ENCODE measurements around the gene TMPRSS3. TPM values are rescaled to one million over a fixed set of nuclear protein-coding genes. Genes with fewer than 3 reads are reported as not detected.

TMPRSS3 gene
- total and polyA plus RNA-seq, 2 of the 13 experiments (the other 11 are each of a cell fraction or from before 2014, with no cell fraction given) = 2.8 to 16.9 TPM

DNA sequence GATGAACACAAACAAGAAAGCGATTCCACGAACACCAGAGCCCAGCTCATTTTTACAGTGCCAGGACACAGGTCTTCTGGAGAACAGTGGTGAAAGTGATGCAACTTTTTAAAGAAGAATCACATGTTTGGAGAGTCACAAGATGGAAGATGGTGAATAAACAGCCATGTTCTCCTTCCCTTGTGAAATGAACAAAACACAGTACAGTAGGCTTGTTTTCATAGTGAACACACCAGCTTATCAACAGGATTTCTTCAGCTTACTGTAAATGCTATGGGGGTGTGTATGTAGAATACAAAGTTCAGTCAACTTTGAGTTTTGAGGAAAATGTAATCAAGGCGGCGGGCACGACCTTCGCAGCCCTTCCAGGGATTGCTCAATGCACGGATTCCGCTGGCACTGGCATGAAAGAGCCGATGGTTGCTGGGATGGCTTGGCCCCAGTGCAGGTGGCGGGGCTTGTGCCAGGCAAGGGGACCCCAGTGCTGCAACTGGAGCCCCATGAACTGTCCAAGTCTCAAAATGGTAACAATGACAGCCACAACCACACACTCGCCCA is 9.7 kb downstream of the TMPRSS3 start (continued):
- TF ChIP-seq, protein P1, sequence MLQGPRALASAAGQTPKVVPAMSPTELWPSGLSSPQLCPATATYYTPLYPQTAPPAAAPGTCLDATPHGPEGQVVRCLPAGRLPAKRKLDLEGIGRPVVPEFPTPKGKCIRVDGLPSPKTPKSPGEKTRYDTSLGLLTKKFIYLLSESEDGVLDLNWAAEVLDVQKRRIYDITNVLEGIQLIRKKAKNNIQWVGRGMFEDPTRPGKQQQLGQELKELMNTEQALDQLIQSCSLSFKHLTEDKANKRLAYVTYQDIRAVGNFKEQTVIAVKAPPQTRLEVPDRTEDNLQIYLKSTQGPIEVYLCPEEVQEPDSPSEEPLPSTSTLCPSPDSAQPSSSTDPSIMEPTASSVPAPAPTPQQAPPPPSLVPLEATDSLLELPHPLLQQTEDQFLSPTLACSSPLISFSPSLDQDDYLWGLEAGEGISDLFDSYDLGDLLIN (CRISPR knock-in tag; IDR thresholded peaks at IDR 0.05; ENCODE audit: borderline replicate concordance) = no peak
- TF ChIP-seq DNMT3B (CRISPR knock-in tag; conservative IDR thresholded peaks at IDR 0.05) (no peak), TEAD2 (CRISPR knock-in tag; IDR thresholded peaks at IDR 0.05) (no peak), TAF15 (IDR thresholded peaks at IDR 0.05; ENCODE audit: low read depth, low read length, poor library complexity, severe bottlenecking) (no peak), ZNF160 (CRISPR knock-in tag; IDR thresholded peaks at IDR 0.05) (no peak), ZNF614 (CRISPR knock-in tag; IDR thresholded peaks at IDR 0.05; ENCODE audit: borderline replicate concordance) (peak; percentile 91), MIXL1 (CRISPR knock-in tag; IDR thresholded peaks at IDR 0.05) (no peak), TBL1XR1 (IDR thresholded peaks at IDR 0.05; ENCODE audit: borderline replicate concordance, low read length, partially characterized antibody) (peak; percentile 17), RCOR2 (CRISPR knock-in tag; IDR thresholded peaks at IDR 0.05) (peak; percentile 71; the same call in 1 of the 2 replicates), YY1 (IDR thresholded peaks at IDR 0.05; ENCODE audit: insufficient read depth, insufficient replicate concordance, low read depth, low read length) (peak; percentile 13), EED (CRISPR knock-in tag; IDR thresholded peaks at IDR 0.05) (no peak), TP53 (CRISPR knock-in tag; conservative IDR thresholded peaks at IDR 0.05) (no peak), TCF7L2 (IDR thresholded peaks at IDR 0.05; ENCODE audit: low read depth, low read length) (no peak)
- TF ChIP-seq, protein P2, sequence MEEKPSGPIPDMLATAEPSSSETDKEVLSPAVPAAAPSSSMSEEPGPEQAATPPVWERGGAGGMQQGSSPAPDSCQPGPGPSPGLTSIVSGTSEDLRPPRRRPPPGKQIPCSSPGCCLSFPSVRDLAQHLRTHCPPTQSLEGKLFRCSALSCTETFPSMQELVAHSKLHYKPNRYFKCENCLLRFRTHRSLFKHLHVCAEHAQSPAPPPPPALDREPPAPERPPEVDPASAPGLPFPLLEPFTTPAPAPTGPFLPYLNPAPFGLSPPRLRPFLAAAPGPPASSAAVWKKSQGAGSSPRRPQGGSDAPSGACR (CRISPR knock-in tag; IDR thresholded peaks at IDR 0.05) = peak; percentile 93
- TF ChIP-seq, protein P3, sequence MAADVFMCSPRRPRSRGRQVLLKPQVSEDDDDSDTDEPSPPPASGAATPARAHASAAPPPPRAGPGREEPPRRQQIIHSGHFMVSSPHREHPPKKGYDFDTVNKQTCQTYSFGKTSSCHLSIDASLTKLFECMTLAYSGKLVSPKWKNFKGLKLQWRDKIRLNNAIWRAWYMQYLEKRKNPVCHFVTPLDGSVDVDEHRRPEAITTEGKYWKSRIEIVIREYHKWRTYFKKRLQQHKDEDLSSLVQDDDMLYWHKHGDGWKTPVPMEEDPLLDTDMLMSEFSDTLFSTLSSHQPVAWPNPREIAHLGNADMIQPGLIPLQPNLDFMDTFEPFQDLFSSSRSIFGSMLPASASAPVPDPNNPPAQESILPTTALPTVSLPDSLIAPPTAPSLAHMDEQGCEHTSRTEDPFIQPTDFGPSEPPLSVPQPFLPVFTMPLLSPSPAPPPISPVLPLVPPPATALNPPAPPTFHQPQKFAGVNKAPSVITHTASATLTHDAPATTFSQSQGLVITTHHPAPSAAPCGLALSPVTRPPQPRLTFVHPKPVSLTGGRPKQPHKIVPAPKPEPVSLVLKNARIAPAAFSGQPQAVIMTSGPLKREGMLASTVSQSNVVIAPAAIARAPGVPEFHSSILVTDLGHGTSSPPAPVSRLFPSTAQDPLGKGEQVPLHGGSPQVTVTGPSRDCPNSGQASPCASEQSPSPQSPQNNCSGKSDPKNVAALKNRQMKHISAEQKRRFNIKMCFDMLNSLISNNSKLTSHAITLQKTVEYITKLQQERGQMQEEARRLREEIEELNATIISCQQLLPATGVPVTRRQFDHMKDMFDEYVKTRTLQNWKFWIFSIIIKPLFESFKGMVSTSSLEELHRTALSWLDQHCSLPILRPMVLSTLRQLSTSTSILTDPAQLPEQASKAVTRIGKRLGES (CRISPR knock-in tag; IDR thresholded peaks at IDR 0.05; ENCODE audit: borderline replicate concordance) = no peak
- TF ChIP-seq, protein P4, sequence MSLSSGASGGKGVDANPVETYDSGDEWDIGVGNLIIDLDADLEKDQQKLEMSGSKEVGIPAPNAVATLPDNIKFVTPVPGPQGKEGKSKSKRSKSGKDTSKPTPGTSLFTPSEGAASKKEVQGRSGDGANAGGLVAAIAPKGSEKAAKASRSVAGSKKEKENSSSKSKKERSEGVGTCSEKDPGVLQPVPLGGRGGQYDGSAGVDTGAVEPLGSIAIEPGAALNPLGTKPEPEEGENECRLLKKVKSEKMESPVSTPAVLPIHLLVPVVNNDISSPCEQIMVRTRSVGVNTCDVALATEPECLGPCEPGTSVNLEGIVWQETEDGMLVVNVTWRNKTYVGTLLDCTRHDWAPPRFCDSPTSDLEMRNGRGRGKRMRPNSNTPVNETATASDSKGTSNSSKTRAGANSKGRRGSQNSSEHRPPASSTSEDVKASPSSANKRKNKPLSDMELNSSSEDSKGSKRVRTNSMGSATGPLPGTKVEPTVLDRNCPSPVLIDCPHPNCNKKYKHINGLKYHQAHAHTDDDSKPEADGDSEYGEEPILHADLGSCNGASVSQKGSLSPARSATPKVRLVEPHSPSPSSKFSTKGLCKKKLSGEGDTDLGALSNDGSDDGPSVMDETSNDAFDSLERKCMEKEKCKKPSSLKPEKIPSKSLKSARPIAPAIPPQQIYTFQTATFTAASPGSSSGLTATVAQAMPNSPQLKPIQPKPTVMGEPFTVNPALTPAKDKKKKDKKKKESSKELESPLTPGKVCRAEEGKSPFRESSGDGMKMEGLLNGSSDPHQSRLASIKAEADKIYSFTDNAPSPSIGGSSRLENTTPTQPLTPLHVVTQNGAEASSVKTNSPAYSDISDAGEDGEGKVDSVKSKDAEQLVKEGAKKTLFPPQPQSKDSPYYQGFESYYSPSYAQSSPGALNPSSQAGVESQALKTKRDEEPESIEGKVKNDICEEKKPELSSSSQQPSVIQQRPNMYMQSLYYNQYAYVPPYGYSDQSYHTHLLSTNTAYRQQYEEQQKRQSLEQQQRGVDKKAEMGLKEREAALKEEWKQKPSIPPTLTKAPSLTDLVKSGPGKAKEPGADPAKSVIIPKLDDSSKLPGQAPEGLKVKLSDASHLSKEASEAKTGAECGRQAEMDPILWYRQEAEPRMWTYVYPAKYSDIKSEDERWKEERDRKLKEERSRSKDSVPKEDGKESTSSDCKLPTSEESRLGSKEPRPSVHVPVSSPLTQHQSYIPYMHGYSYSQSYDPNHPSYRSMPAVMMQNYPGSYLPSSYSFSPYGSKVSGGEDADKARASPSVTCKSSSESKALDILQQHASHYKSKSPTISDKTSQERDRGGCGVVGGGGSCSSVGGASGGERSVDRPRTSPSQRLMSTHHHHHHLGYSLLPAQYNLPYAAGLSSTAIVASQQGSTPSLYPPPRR (CRISPR knock-in tag; IDR thresholded peaks at IDR 0.05; ENCODE audit: borderline replicate concordance) = peak; percentile 81
- TF ChIP-seq, protein P5, sequence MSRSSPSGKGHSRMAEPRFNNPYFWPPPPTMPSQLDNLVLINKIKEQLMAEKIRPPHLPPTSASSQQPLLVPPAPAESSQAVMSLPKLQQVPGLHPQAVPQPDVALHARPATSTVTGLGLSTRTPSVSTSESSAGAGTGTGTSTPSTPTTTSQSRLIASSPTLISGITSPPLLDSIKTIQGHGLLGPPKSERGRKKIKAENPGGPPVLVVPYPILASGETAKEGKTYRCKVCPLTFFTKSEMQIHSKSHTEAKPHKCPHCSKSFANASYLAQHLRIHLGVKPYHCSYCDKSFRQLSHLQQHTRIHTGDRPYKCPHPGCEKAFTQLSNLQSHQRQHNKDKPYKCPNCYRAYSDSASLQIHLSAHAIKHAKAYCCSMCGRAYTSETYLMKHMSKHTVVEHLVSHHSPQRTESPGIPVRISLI (CRISPR knock-in tag; IDR thresholded peaks at IDR 0.05; ENCODE audit: borderline replicate concordance) = no peak; the same call in 1 of the 2 replicates

Data from HepG2 (cell line).